NCI-H187 treated with DMSO at 0.1 percent for 48 hours (cell line): ENCODE results near the gene NFKB1.

Source experiments
- DNase-seq: peaks from one replicate; lab custom pipeline; 2025; lab: John Stamatoyannopoulos, UW

NFKB1 gene

GRCh38 chr4:102500352-102500695 lies 835 bp upstream of the NFKB1 start:
- DNase-seq = no peak

GRCh38 chr4:102501447-102501696 lies 213 bp downstream of the NFKB1 start:
- no peak for DNase-seq

DNA sequence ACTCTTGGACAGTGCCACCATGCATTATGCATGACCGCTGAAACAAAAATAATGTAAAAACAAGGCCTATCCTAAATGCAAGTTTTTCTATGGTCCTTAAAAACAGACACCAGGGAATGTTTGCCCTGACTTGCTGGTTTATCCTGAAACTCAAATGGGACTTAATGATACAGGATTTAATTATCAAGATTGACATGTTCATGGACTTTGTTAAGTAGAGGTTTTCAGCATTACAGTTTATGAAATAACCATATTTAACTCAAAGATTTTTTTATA lies 1.3 kb downstream of the NFKB1 start:
- DNase-seq = no peak

DNA sequence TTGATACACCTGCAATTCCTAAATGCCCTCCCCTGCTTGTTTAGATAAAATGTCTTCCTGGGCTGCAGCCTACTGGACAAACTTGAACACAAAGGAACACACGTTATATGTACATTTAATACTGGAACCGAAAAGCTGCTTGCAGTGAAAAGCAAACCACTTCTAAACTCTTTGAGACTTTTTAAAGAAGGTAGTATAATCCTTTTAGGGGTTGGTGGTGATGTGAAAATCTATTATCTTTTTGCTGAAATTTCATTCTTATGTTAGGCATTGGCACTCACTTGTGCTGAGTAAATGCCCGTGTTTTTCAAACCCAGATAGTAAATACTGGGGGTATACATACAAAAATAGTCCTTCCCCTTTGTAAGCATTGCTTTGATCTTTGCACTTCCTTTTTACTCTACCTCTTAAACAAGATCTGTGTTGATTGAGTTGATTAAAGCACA lies 2.2 kb downstream of the NFKB1 start:
- no peak for DNase-seq

DNA sequence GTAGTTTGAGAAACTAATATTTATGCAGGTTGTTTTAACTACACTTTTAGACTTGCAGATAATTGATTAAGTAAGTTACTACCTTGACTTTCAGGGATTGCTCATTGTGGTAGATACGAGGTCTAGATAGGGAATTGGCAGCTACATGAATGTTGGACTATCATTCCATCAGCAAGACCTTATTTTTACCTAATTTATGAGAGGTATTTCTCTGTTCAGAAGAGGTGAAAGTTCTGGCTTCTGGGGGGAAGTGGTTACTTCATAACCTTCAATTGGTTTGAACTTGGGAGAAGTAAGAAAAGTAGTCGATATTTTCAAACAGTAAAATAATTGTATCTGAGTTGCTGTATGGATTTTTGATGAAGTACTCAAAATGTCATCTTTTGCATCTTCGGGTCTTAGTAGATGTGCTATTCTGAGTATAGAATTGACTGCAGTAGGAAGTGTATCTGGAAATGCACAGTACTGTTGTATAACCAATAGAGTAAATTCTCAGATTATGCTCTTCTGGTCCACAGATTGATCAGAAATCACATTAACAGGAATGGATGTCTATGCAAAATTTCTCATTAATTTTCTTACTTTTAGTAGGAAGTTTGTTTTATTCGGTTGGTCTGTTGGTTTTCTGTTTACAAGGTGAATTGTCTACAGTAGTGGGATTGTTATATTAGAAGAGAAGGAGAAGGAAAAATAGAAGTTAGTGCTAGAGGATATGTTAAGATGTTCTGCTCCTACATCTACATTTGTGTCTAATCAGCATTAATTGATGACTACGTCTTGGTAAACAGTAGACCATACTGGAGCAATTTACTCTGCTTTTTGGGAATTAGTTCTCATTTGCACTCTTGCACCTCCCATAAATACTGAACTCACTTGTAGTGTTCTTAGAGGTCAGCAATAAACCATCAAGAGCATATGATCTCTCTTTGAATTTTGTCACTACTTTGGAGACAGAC lies 3.0 kb downstream of the NFKB1 start:
- no peak for DNase-seq

DNA sequence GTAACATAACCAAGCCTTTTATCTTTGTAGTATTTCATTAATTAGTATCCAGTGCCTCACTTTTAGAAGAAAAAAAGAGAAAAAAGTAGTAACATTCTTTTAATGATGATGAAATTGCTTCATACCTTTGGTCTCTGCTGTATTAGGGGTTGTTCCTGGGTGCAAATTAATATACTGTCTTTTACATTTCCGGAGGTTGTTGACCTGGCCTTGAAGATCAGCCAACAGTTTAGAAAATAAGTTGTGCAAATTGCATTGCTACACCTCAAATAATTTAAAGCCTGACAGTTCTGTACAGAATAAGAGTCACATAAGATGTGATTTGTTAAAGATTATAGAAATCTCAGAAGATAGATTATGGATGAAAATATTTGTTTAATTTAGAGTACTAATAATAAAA lies 3.8 kb downstream of the NFKB1 start:
- no peak for DNase-seq

DNA sequence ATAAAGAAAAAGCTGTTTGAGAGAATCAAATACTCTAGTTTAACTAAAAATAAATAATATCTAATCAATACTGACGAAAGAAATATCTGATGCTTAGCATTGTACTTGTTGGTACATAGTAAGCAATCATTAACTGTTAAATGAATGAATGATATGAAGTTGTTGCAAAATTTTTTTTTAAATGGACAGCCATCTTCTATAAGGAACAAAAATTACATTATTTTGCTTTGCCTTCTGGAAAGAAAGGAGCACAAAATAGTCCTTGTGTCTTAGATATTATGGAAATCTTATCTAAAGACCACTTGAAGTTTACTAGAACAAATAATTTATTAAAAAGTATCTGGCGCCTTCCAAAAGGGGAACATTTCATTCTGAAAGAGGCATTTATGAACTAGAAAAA lies 4.5 kb downstream of the NFKB1 start:
- DNase-seq = no peak

- DNase-seq = no peak
These were observed 5.4 kb downstream of the NFKB1 start for GRCh38 chr4:102506523-102506922.

DNA sequence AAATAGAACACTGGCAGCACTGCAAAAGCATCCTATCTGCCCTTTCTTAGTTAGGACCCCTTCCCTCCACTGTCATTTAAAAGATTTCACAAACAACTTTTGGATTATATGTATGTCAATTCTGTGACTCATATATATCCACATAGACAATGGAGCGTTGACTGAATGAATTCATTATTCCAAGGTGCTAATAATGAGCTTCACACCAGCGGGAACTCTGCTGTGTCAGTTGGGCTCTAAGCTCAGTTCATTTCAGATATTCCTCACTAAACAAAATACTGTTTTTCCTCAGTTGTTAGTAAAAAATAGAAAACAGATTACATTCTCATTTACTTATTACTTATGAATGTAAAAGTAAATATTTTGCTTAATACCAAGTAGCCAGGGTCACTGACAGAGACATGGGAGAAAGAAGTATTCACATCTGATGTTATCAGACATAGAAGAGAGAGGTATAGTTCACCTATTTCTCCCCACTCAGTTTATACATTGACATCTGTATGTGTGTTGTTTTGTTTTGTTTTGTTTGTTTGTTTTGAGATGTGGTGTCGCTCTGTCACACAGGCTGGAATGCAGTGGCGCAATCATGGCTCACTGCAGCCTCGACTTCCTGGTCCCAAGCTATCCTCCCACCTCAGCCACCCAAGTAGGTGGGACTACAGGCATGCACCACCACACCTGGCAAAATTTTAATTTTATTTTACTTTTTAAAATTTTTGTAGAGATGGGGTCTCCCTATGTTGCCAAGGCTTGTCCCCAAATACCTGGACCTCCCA lies 10.9 kb downstream of the NFKB1 start:
- no peak for DNase-seq

DNA sequence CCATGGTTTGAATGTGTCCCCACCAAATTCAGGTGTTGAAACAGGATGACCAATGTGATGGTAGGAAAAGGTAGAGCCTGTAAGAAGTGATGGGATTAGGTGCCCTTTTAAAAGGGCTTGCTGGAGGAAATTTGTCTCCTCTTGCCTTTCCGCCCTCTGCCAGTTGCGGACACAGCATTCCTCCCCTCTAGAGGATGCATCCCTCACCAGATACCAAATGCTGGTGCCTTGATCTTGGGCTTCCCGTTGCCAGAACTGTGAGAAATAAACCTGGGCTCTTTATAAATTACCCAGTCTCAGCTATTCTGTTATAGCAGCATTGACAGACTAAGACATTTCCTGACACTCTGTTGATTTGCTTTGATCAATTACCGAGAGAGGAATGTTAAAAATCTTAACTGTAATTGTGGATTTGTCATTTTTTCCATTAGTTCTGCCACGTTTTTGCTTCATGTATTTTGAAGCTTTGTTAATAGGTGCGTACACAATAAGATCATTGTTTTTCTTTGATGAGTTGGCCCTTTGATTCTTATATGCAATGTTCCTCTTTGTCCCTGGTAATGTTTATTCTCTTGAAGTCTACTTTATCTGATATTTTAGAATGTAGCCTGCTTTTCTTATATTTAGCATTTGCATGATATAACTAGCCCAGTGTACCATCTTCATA lies 13.3 kb downstream of the NFKB1 start:
- no peak for DNase-seq

- DNase-seq = no peak
These were observed 16.6 kb downstream of the NFKB1 start for GRCh38 chr4:102517753-102518152.

GRCh38 chr4:102518703-102519131 lies 17.6 kb downstream of the NFKB1 start:
- DNase-seq = no peak

DNA sequence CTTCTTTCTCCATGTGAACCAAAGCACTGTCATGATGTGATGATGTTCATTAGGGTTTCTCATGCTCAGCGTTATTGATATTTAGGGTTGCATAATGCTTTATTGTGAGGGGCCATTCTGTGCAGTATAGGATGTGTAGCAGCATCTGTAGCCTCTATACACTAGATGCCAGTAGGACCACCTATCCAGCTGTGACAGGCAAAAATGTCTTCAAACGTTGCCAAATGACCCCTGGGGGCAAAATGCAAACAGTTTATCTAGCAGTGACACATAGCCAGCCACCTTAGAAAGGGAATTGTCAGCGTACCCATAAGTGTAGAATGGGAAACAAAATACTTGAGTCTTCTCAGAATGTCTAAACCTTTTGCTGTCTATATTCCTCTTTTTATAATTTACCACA lies 18.8 kb downstream of the NFKB1 start:
- DNase-seq = no peak

- no peak for DNase-seq
These were observed 20.4 kb downstream of the NFKB1 start for GRCh38 chr4:102521570-102521969.

- DNase-seq = no peak
These were observed 20.9 kb downstream of the NFKB1 start for GRCh38 chr4:102522031-102522440.

- no peak for DNase-seq
These were observed 23.5 kb downstream of the NFKB1 start for GRCh38 chr4:102524691-102525090.

DNA sequence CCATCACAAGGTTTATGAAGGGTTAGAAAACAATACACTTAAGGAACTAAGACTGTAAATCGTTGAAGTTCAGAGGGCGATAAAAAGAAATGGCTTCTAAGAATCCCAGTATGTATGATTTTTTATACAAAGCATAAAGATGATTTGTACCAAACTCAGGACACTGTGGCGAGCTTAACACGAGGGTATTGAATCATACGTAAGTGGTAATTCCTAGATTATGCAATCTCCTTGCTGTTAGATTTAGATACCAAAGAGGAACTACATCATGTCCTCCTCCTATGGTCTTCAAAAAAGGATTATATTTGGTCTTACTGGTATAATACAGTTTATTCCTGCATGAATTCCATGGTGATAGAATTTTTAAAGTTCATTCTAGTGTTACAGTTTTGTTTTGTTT lies 23.9 kb downstream of the NFKB1 start:
- DNase-seq = no peak

DNA sequence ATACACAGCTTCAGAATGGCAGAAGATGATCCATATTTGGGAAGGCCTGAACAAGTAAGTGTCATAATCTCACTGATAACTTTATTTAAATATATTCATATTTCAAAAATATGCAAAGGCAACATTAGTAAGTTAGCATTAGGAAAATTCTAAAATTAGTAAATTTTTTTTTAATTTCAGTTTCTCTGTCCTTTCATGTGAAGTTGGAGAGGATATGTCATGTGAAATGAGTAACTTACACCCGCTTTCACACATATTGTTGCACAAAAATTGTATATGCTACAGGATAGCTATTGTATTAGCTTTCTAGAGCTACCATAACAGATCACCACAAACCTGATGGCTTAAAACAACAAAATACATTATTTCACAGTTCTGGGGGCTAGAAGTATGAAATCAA lies 24.3 kb downstream of the NFKB1 start:
- DNase-seq = no peak

DNA sequence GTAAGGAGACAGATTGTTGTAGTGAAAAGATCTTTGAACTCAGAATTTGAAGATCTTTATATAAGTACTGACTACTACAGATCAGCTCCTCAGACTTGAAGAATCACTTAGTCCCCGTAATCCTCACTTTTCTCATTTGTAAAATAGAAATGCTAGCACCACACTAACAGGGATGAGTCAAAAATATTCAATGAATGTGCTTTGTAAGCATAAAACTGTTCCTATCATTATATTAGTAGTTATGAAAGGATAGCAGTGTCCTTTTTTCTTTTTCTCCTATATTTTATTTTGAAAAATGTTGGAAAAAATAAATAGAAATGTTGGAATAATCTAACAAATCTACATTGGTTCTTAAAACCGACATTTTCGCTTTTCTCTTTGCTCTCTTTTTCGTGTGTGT lies 25.4 kb downstream of the NFKB1 start:
- DNase-seq = no peak

GRCh38 chr4:102527695-102528283 lies 26.6 kb downstream of the NFKB1 start:
- no peak for DNase-seq

- DNase-seq = no peak
These were observed 28.8 kb downstream of the NFKB1 start for GRCh38 chr4:102529977-102530376.

- DNase-seq = no peak
These were observed 29.8 kb downstream of the NFKB1 start for GRCh38 chr4:102530986-102531385.

DNA sequence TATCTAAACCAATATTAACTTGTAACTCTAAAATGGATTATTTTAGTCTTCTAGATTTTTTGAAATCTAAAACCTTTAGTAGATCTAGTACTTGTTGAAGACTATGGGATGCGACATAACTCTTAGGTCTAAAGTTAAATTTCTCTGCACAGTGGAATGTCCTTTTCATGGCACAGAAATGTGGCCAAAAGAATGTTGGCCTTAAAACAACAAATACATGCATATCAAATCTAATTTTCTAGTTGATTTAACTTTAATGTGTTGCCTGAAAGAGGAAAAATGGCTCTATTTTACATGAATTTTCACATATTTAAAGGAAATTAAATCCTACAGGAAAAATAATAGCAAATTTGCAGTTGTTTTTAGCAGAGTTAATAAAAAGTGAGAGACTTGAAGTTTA lies 30.3 kb downstream of the NFKB1 start:
- DNase-seq = no peak
